GM12891 (cell line): ENCODE results near the gene RBFOX1.

Source experiments
- POLR2A ChIP-seq: IDR thresholded peaks from 2 replicates; pipeline ENCODE4 v1.6.1; 2011; ENCODE audit warnings: low read depth, low read length, control low read depth
- POLR2AphosphoS5 ChIP-seq: IDR thresholded peaks from 2 replicates; pipeline ENCODE4 v1.6.1; 2011; ENCODE audit warnings: low read depth, low read length, control low read depth
- TAF1 ChIP-seq: IDR thresholded peaks from 2 replicates; pipeline ENCODE4 v1.6.1; 2011; ENCODE audit warnings: low read depth, low read length, control low read depth

- no peak for TF ChIP-seq POLR2AphosphoS5
- TF ChIP-seq TAF1 = no peak
- no peak for TF ChIP-seq POLR2A
Measured at GRCh38 chr16:7426161-7426560, 93.5 kb downstream of the RBFOX1 start.
